Measurements from ENCODE around the gene EMC9.

GRCh38 chr14:24188251-24189058 is 47.1 kb upstream of the EMC9 start, which contains the start of gene IPO4:
- TF ChIP-seq CTCF (IDR thresholded peaks at IDR 0.05) = no peak
- no peak for TF ChIP-seq POLR2A (IDR thresholded peaks at IDR 0.05)
- peak; percentile 74 to 85 (median 80) for TF ChIP-seq POLR2AphosphoS5 (IDR thresholded peaks at IDR 0.05)
